GM10266 (cell line): ENCODE measurements around the gene PSMA6.
A peak's percentile ranks its signal among the peaks of the same experiment; 100 is the strongest.
"Not testable (repeated sequence)": the region's sequence is repeated elsewhere in the genome, so short reads cannot be mapped to it uniquely, and the experiment has no call there.

Source experiments
- DNase-seq: peaks from one replicate; pipeline ENCODE4 v3.0.0; 2012; ENCODE audit errors: extremely low spot score
- CTCF ChIP-seq: IDR thresholded peaks from 2 replicates; pipeline ENCODE4 v1.5.1; 2012; ENCODE audit warnings: mild to moderate bottlenecking, low read depth; ENCODE audit not compliant: control insufficient read depth, insufficient read depth; ENCODE audit errors: missing control alignments

The PSMA6 gene

GRCh38 chr14:35344107-35344807 lies 52.1 kb downstream of the PSMA6 start:
- DNase-seq: no peak

GRCh38 chr14:35346738-35347322 lies 54.6 kb downstream of the PSMA6 start:
- no peak for TF ChIP-seq CTCF
- no peak for DNase-seq

More at GRCh38 chr14:35344107-35344807, 52.1 kb downstream of the PSMA6 start:
- TF ChIP-seq CTCF: no peak

- TF ChIP-seq CTCF: no peak
- DNase-seq: peak; percentile 6
Observed at GRCh38 chr14:35347323-35348043, 55.3 kb downstream of the PSMA6 start.

GRCh38 chr14:35348044-35348380 lies 55.8 kb downstream of the PSMA6 start:
- DNase-seq: not testable (repeated sequence)

GRCh38 chr14:35349496-35350365 lies 57.5 kb downstream of the PSMA6 start:
- no peak for DNase-seq
- TF ChIP-seq CTCF: no peak

- DNase-seq: no peak
- TF ChIP-seq CTCF: no peak
Observed at GRCh38 chr14:35351497-35351896, 59.3 kb downstream of the PSMA6 start.

- TF ChIP-seq CTCF: no peak
- no peak for DNase-seq
Observed at GRCh38 chr14:35351897-35352273, 59.7 kb downstream of the PSMA6 start.
